ENCODE data around the gene ELF1.

DNA sequence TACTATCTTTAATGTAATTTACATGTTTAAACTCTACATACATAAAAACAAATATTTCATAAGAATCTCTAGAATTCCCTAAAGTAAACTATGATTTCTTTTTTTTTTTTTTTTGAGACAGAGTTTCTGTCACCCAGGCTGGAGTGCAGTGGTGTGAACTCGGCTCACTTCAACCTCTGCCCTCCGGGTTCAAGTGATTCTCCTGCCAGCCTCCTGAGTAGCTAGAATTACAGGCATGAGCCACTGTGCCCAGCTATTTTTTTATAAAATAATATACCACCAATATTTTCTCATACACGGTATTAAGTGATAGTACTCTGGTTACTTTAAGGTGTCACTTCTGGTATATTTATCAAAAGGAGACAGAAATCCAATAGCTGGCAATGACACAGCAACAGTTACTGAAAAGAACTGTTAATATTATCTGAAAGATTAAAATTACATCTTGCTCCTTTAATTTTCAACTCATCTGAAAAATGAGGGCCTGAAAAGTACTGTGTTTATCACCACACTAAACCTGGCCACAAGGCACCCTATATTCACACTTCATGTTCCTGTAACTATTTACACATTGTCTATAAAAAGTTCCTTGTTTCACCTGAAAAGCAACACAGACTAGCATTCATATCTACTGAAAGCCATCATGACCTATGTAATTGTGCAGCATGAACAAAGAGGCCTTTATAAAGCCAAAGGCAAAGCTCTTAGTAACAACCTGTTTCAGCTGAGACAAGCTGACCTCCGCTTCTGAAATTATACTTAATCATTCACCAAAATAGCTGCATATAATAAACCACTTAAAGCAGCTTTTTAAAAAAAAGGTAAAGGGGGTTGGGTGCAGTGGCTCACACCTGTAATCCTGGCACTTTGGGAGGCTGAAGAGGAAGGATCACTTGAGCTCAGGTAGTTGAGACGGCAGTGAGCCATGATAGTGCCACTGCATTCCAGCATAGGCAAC is 123.6 kb downstream of the ELF1 start:
- no peak for TF ChIP-seq EZH2 (IDR thresholded peaks at IDR 0.05; ENCODE audit: borderline replicate concordance, low read length)
- TF ChIP-seq, protein P1, sequence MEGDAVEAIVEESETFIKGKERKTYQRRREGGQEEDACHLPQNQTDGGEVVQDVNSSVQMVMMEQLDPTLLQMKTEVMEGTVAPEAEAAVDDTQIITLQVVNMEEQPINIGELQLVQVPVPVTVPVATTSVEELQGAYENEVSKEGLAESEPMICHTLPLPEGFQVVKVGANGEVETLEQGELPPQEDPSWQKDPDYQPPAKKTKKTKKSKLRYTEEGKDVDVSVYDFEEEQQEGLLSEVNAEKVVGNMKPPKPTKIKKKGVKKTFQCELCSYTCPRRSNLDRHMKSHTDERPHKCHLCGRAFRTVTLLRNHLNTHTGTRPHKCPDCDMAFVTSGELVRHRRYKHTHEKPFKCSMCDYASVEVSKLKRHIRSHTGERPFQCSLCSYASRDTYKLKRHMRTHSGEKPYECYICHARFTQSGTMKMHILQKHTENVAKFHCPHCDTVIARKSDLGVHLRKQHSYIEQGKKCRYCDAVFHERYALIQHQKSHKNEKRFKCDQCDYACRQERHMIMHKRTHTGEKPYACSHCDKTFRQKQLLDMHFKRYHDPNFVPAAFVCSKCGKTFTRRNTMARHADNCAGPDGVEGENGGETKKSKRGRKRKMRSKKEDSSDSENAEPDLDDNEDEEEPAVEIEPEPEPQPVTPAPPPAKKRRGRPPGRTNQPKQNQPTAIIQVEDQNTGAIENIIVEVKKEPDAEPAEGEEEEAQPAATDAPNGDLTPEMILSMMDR (IDR thresholded peaks at IDR 0.05; ENCODE audit: low read length) = no peak

Measured in OCI-LY1 (cell line).